ENCODE measurements around the gene SARDH.
"Not testable (repeated sequence)": the region's sequence is repeated elsewhere in the genome, so short reads cannot be mapped to it uniquely, and the experiment has no call there.

The SARDH gene

DNA sequence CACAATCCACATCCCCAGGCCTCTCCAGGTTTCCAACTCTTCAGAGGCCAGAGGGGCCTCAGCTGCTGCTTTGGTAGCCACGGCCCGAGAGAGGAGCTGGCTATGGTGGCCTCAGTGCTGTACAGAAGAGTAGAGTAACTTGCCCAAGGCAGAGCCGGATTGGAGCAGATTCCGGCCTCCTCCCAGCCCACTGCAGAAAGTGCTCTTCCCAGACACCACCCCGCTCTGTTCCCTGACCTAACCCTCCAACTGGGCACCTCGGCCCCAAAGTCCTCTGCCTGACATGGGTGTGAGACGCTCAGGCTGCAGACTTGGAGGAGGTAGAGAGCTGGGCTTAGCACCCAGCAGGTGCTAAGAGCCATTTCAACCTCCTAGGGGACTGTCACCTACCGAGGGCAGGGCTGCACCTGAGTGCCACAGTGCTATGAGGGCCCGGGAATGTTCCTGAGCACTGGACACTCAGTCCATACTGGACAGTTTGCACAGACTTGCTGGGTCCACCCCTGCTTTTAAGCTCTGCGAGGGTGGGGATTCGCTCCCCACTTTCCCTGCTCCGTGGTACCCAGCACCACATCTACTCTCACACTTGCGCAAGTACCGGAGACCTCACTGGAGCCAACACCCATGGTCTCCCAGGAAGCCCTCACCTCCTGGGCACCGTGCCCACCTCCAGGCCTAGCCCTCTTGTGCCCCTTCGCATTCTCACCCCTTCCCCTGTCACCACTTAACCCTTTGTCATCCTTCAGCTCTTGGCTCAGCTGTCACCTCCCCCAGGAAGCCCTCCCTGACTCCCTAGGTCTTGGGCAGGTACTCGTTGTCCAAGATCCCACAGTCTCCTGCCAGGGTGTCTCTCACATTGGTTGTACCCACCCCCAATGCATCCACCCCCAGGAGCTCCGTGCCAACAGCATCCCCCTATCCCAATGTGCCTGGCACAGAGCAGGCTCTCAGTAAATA is 52.2 kb downstream of the SARDH start:
- DNase-seq (ENCODE audit: low spot score) = no peak

DNA sequence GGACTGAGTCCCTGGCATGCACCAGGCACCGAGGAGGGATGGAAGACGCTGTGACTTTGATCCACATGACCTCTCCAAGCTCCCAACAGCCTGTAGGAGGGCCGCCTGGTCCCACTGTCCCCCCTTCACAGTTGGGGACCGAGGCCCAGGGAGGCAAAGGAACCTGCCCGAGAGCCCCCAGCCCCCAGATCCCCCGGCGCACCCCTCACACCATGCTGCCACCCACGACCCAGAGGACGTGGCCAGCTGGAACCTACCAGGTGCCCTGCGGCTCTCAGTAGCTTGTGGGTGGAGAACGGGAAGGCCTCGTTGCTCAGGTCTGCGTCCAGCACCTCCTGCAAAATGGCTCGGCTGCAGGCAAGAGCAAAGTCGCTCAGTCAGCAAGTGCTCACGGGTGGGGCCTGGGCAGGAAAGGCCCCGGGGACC is 53.2 kb downstream of the SARDH start:
- DNase-seq (ENCODE audit: low spot score) = no peak

DNA sequence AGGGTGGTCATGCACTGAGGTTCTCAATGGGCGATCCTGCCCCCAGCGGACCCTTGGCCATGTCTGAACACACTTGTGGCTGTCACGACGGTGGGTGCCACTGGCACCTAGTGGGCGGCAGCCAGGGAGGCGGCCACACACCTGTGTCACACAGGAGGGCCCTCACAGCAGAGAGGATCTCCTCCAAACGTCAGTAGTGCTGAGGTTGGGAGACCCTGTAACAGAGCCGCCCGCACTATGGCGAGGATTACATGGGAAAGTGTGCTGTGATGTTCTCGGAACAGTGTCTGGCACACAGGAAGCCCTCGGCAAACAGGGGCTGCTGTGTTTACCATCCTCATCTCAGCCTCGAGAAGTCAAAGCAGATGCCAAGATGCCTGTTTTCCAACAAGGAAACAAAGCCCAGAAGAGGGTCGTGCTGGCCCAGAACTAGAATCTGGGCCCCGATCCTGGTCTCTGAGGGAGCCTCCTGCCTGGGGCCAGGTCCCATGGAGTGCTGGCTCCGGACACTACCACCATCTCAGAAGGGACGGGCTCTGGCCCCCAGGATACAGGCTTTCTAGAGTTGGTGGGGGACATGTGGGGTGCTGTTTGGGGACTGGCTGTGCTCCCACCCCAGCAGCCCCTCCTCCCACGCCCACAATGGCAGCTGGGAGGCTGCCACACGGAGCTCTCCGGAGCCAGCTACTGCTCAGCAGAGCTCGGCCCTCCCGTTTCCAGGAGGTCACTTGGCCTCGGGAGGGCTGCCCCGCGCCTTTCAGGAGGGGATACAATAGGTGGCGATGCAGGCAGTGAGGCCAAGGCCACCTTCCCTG is 53.8 kb downstream of the SARDH start:
- DNase-seq (ENCODE audit: low spot score) = peak; percentile 34

DNA sequence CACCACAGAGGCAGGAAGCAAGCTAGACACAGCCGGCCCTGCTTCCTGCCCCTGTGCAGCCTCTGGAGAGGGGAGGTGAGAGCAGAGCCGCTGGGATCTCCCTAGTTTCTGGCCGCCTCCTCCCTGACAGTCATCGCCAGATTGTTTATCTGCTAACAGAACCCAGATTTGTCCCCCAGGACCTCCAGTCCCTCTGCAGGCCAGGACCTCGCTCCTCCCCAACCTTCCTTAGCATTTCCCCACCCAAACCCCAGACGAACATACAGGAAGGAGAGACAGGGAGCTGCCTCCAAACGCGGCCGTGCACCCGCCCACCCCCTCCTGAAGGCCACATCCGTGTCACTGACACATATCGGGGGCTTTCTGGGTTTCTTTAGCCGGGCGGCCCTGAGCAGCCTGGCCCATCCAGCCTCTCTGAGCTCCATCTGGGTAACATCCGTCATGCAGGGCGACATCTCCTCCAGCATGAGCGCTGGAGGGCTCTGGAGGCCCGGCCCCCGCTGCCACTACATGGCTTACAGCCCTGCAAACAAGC is 54.5 kb downstream of the SARDH start:
- peak; percentile 75 for DNase-seq (ENCODE audit: low spot score)

DNA sequence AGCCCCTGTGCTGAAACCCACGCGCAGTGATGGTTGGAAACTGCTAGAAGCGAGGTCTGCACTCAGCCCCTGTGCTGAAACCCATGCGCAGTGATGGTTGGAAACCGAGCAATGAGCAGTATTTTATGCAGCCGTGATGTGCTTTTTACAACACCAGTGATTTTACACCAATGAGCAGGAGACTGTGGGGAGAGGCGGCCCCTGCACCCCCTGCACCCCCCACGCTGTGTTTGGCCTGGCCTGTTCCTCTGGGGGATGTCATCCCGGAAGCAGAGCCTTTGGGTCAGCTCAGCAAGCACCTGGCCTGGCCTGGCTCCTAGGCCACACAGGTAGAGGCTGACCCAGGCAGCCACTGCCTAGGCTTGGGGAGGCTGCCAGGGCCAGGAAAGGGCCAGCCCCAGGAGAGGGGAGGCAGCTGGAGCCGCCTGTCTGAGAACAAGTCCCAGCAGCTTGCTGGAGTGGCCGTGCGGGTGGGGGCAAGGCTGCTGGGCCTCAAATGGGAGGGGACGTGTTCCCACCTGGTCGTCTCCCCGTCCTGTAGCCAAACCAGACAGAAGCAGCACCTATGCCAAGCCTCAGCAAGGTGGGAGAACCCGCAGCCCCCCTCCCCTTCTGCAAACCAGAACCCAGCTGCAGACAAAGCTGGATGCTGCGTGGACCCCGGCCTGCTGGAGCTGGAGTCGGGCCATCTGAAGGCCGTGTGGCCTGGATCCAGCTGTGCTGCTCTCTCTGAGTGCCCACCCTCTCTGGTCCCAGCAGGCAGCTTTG is 55.1 kb downstream of the SARDH start:
- peak; percentile 12 for DNase-seq (ENCODE audit: low spot score)

DNA sequence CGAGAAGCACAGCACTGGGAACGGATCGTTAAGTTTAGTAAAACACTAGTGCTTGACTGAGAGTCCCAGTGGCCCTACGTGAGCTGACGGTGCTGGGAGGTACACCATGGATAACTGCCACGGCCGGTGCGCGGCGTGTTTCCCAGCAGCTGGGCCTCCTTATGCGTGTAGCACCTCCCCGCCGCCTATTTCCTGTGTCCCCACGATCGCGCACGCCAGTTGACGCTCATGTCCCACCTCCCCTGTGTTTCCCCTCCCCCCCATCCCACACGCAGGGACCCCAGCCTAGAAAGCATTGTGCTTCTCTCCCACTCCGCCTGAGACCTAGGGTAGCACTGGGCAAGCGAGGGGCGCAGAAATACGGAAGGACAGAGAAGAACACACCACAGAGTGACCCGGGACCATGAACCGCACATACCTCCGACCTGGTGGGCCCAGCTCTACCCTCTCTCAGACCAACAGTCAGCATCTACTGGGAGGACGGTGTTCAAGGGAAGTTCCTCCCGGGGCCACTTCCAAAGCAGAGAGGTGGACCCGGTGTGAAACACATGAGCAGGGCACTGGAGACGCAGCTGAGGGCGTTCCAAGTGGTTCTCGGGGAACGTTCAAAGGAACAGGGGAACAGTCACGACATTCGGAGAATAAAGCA is 56.4 kb downstream of the SARDH start:
- DNase-seq (ENCODE audit: low spot score) = no peak

DNA sequence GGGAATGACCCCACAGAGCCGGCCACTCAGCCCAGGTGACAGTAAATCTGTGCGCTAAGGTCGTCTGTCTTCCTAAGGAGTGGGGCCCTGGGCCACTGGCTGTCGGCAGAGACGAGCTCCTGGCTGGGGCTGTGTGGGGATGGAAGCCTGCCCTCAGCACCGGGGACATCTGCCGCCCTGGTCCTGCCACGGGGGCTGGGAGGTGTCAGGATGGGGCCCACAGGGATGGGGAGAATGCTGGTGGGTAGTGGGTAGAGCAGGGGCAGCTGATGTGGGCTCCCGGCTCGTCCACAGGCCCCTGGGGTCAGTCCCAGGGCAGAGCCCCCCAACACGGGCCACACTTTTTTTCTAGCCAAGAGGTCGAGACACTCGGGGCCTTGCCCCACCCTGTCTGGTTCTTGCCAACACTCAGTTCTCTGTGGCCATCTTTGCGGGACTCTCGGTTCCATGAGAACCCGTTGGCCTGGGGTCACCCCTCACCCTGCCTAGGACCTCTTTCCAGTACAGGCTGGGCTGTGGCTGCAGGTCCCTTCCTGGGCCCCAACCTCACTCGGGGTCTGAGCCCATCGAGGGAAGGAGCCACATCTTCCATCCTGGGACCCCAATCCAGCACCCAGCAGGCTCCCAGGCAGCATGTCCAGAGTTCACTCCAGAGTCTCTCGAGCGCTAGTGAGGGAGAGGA is 57.0 kb downstream of the SARDH start:
- no peak for DNase-seq (ENCODE audit: low spot score)

DNA sequence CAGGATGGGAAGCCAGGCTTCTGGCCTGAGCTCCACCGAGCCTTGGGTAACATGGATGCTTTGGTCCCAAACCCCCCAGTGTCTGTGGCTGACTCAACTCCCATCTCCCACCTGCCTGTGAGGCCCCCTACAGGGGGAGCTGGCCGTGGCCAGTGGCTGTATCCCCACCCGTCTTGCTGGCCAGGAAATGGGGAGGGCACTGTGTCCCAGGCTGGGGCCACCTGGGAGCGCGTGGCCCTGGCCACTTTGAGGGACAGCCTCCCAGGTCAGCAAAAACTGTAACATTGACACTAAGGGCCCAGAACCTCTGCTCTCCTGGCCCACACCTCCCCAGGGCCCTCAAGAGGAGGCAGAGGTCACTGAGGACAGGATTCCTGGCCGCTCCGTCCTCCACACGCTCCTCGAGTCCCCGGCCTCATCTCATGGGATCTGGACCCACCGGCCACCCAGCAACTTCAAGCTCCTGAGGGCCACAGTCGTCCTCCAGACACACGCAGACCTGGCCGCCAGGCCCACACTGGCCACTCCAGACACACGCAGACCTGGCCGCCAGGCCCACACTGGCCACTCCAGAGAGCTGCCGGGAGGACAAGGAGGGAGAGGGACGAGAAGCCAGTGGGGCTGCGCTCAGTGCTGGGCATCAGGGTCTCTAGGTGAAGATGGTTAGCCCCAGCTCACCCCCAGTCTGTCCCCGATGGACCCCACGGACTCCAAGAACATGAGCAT is 57.7 kb downstream of the SARDH start:
- DNase-seq (ENCODE audit: low spot score) = no peak

DNA sequence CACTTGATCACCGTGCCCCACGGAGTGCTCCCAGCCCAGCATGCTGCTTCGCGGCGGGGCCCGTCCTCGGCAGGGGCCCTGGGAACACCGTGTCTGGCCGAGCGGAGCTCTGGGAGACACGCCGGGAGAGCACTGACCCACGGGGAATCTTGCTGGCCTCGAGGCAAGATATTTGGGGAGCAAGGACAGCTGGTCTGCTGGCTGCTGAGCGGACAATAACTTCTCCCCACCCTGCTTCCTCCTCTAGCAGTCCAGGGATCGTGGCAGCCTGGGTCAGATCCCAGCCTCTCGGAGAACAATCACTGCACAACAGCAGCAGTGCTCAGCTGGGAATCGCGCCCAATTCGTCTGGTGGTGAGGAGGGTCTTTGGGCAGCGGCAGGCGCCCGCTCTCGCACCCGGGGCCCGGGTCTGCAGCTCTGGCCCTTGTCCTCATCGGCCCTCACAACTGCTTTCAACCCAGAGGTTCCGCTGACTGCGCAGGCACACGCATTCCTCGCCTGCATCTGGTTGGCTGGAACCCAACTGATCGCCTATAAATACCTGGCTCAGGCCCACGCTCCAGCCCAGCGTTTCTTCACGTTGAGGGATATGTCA is 58.6 kb downstream of the SARDH start:
- no peak for DNase-seq (ENCODE audit: low spot score)

DNA sequence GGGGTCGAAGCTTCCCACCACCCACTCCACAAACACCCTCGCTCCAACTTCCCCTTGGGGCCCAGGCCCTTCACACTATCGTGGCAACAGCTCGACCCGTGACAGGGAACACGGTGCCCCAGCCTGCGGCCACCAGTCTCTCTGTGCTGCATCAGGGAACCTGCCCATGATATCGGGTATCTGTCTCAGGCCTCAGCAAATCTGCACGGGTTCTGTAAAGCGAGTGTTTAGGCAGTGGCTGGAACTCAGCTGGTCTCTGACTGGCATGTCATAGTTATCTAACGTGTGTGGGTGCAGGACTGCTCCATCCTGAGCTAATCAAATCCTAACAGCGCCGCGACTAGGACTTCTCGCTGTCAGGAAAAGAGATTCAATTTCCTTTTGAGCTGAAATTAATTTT is 59.1 kb downstream of the SARDH start:
- DNase-seq (ENCODE audit: low spot score) = no peak

DNA sequence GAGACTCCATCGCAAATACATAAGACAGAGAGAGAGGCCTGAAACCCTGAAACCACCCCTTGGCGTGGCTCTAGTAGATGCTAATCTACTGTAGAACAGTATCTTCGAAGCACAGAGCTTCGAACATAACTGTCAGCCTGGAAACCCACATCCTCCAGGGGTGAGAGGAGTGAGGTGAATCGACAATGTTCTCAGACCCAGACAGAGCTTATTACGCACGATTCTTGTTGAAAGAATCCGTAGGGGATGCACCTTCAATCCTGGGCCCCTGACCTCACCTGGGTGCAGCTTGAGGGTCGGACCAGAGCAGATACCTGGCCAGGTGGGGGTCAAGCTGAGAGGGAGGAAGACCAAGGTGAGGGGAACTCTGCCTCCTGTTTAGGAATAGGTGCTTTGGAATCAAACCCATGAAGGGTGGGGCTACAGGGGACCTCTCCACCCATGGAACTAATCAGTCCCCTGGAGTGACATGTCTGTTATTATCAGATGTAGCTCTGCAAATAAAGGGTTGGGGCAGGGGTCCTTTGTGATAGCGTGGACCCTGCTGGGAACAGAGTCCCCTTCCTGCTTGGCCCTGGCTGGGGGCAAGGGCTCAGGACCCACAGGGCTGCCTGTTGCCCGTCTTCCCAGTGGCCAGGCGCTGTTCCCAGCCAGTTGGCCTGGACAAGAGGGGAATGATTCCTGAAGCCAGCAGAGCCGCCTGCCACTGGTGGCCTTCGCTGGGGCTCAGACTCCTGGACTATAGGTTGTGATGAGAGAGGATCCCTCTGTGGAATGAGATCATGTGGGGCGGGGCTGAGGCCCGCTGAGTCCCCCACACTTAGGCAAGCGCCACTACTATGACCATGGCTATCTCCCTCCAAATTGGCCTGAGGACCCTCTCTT is 60.8 kb downstream of the SARDH start:
- DNase-seq (ENCODE audit: low spot score) = peak; percentile 75

DNA sequence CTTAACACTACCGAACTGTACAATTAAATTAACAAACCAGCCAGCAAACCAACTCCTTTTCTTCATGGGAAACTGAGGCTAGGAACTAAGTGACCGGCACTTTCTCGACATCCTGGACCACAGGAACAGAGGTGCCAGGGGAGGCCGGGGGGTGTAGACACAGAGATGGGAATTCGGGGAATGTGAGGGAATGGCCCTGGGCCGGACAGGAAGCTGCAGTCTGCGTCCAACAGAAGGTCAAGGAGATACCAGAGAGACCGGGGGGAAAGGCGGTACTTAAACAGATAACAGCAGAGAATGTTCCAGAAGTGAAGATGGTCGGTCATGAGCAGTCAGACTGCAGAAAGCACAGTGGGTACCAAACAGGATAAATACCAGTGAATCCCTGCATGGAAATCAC is 61.7 kb downstream of the SARDH start:
- no peak for DNase-seq (ENCODE audit: low spot score)

DNA sequence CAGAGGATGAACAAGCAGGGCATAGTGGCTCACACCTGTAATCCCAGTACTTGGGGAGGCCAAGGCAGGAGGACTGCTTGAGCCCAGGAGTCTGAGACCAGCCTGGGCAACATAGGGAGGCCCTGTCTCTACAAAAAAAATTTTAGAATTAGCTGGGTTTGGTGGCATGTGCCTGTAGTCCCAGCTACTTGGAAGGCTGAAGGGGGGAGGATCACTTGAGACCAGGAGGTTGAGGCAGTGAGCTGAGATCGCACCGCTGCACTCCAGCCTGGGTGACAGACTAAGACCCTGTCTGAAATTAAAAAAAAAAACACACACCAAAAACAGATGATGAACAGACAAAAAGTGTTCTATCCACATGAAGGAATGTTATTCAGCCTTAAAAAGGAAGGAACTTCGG is 62.4 kb downstream of the SARDH start:
- DNase-seq (ENCODE audit: low spot score) = not testable (repeated sequence)

DNA sequence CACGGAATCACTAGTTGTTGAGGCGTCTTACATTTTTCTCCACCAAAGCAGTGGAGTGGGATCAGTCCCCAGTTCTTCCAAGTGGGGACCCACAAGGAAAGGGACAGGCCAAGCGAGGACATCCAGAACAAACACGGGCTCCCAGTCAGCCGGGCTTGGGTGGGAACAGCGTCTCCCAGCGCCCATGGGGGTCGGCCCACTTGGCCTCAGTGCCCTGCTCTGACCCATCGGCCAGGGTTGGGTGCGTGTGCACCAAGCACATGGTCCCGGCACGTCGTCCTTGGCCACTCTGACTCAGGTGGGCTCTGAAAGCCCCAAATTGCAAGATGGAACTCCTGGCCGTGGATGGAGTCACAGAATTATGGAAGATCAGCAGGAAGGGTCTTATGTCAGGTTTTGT is 64.1 kb downstream of the SARDH start:
- DNase-seq (ENCODE audit: low spot score) = no peak

DNA sequence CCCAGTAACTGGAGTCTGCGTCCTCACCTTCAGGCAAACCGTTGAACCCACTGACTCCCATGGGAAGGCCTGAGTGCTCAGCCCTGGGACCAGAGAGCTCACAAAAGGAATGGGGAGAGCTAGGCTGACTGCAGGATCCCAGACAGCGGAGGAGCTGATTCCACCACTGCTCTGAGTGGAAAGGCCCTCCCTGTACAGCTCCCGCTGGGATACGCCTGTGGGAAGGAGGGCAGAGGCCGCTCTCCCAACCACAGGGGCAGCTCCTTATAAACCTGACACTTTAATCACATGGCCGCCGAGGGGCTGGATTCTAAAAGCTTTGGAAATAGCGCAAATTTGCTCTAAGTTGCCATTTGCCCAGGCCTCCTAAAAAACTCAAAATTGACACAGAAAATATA is 64.9 kb downstream of the SARDH start:
- DNase-seq (ENCODE audit: low spot score) = no peak

DNA sequence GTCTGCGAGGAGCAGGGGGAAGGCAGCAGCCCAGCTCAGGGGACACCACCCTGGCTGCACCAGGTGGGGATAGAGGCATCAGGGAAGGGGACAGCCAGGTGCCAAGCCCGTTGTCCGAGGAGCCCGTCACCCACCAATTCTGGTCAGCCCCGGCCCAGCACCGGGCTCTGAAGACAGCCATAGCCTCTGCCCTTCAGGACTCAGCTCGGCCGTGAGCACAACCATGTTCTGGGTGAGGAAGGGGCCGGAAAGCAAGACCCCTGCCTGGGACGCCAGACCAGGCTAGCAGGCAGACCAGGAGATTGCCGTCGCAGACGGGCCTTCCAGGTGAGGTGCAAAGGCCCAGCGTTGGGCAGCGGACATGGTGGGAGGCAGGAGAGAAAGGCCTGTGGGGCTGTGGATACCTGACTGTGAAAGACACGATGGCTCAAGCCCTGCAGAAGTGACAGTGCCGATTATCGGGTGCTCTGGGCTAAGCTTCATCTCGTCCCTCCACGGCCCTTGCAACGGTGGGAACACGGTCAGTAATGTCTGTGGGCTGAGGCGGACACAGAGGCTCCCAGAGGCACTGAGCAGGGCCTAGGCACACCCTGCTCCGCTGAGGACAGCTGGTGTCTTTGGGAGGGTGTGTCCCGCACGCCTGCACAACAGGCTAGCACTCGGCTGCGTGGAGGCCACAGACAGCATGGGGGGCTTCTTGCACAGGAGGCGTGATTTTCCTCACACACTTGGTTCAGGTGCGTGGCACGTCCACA is 65.5 kb downstream of the SARDH start:
- no peak for DNase-seq (ENCODE audit: low spot score)

DNA sequence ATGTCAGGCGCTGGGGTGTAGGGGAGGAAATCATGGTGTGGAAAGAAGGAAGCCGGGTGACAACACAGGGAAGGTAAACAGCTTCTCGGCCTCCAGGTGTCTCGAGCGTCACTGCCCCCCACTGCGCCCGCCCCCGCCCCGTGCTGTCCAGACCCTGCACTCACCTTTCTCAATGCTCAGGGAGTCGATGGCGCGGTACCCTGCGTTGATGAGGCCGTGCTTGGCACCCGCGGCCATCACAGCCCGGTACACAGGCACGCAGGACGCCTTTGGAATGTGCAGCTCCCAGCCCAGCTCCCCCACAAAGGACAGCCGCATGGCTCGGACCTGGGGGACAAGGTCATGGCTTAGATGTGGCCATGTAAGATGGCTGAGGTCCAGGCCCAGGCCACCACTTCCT is 66.8 kb downstream of the SARDH start:
- no peak for DNase-seq (ENCODE audit: low spot score)

DNA sequence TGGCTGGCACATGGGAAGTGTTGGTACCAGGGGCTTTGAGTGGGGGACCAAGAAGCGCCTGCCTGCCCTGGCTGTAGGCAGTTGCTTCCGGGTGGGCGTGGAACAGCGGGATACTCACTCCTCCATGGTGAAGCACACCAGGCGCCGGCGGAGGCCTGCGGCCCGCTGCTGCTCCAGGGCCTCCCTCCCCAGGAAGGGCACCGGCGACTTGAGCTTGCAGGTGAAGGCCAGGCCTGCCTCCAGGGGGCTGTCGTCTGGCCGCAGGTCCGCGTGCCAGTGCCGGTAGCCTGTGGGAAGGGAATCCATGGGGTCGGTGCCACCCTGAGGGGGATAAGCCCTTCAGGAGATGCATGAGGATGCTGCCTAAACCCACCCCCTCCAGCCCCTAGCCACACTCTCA is 67.7 kb downstream of the SARDH start:
- no peak for DNase-seq (ENCODE audit: low spot score)

All from CD4-positive, alpha-beta T cell treated with Interleukin-2 at 100 ng/mL for 4 hours (primary cell).